K562 (cell line): Measurements from ENCODE around the gene PLCD4. TPM values are rescaled to one million over a fixed set of nuclear protein-coding genes. Genes with fewer than 3 reads are reported as not detected.

Source experiments
- ATAC-seq: fragments of 200-7000 bp; cut with Tn5 transposase; 3 replicates; pipeline ENCODE4 v1.9.1; 2020; ENCODE audit warnings: moderate library complexity
- BruUV-seq: library from RNA; stranded (reverse); fragments of 400-500 nt; replicated peaks from 2 replicates; lab custom pipeline; 2021; lab: Mats Ljungman, UMichigan
- CTCF ChIA-PET: fragments of 300-600 bp; formaldehyde crosslinking; extraction: SDS; loops from one replicate; lab custom pipeline; 2021; ENCODE audit warnings: low intra/inter-chr PET ratio; lab: Yijun Ruan, JAX
- POLR2A ChIA-PET: fragments of 300-600, 350-650 bp; sonication (Branson Sonifier 250); formaldehyde crosslinking; extraction: SDS; loops from one replicate; lab custom pipeline; 2021; ENCODE audit warnings: antibody characterized with exemption, inconsistent platforms; lab: Yijun Ruan, JAX
- DNase-seq, 4 experiments: peaks; one replicate each; pipeline versions ENCODE4 v3.0.0 to v3.0.0-alpha.2; 2011 to 2018; ENCODE audit warnings: low spot score in 3 of 4, mixed read lengths in 3 of 4; ENCODE audit errors: extremely low read depth in 1 of 4
- FAIRE-seq: peaks from 2 replicates; lab custom pipeline; 2011; peaks lifted over from hg19 to GRCh38; lab: Jason Lieb, UNC
- H2AFZ ChIP-seq: 2 replicates; pipeline ENCODE4 v1.6.0; 2011; ENCODE audit warnings: low read depth, low read length, control low read depth, inconsistent platforms
- H3K27ac ChIP-seq: fragments of 200-600 bp; 3 replicates; pipeline ENCODE4 v1.8.0; 2011; ENCODE audit warnings: low read depth, mild to moderate bottlenecking, control low read depth, inconsistent platforms, low read length, moderate library complexity, mixed read lengths; ENCODE audit errors: extremely low read depth
- H3K27me3 ChIP-seq, 2 experiments: fragments of 300-600 bp in 1 of 2; 2 replicates in 1 of 2; 3 replicates in 1 of 2; pipeline versions ENCODE4 v1.6.0 to v1.8.0; 2011; ENCODE audit warnings: inconsistent platforms in 2 of 2, low read length in 2 of 2, mild to moderate bottlenecking in 1 of 2, mixed read lengths in 1 of 2, moderate library complexity in 1 of 2; ENCODE audit not compliant: control insufficient read depth in 2 of 2, insufficient read depth in 2 of 2
- H3K36me3 ChIP-seq: fragments of 300-600 bp; 3 replicates; pipeline ENCODE4 v1.8.0; 2011; ENCODE audit warnings: mild to moderate bottlenecking, low read length, inconsistent platforms; ENCODE audit not compliant: control insufficient read depth, insufficient read depth
- H3K4me1 ChIP-seq, 2 experiments: fragments of 200-600 bp in 1 of 2; replicated peaks in 1 of 2; 2 replicates in 1 of 2; 3 replicates in 1 of 2; pipeline versions ENCODE4 v1.5.1 to v1.8.0; 2011; ENCODE audit warnings: inconsistent platforms in 2 of 2, low read length in 2 of 2, mild to moderate bottlenecking in 1 of 2, mixed read lengths in 1 of 2, moderate library complexity in 1 of 2; ENCODE audit not compliant: control insufficient read depth in 2 of 2, insufficient read depth in 2 of 2
- H3K4me2 ChIP-seq: 2 replicates; pipeline ENCODE4 v1.6.1; 2011; ENCODE audit warnings: low read length, control low read depth, inconsistent platforms, mixed read lengths; ENCODE audit not compliant: insufficient read depth
- H3K4me3 ChIP-seq: fragments of 200-600 bp; sonication (generic), shearing (Covaris generic); 2 replicates; pipeline ENCODE4 v1.5.1; 2016; ENCODE audit warnings: control low read depth, inconsistent platforms
- H3K79me2 ChIP-seq: fragments of 200-600 bp; 3 replicates; pipeline ENCODE4 v1.8.0; 2011; ENCODE audit warnings: low read length, inconsistent platforms; ENCODE audit not compliant: control insufficient read depth, insufficient read depth
- H3K9ac ChIP-seq, 2 experiments: 2 replicates each; pipeline versions ENCODE4 v1.6.0 to v1.6.1; 2011; ENCODE audit warnings: low read depth in 2 of 2, low read length in 2 of 2, control low read depth in 1 of 2, inconsistent platforms in 1 of 2, mild to moderate bottlenecking in 1 of 2, mixed read lengths in 1 of 2; ENCODE audit not compliant: insufficient read depth in 1 of 2
- H3K9me1 ChIP-seq: one replicate; pipeline ENCODE4 v1.6.0; 2011; ENCODE audit warnings: inconsistent platforms, mild to moderate bottlenecking, low read length, moderate library complexity; ENCODE audit not compliant: control insufficient read depth, insufficient read depth
- H3K9me3 ChIP-seq: replicated peaks from 2 replicates; pipeline ENCODE4 v1.5.1; 2011; ENCODE audit warnings: low read depth, low read length, inconsistent platforms; ENCODE audit not compliant: control insufficient read depth, insufficient read depth
- H4K20me1 ChIP-seq: replicated peaks from 2 replicates; pipeline ENCODE4 v1.6.1; 2011; ENCODE audit warnings: low read length, inconsistent platforms, mixed read lengths; ENCODE audit not compliant: control insufficient read depth, insufficient read depth
- CREBBP ChIP-seq: IDR thresholded peaks from one replicate; pipeline ENCODE4 v1.6.1; 2012; ENCODE audit warnings: low read depth, mild to moderate bottlenecking, control low read depth, inconsistent platforms, low read length
- DACH1 ChIP-seq: fragments of 450-650 bp; IDR thresholded peaks from 2 replicates; pipeline ENCODE4 v1.6.1; 2018; ENCODE audit not compliant: partially characterized antibody
- EHMT2 ChIP-seq: fragments of 450-650 bp; IDR thresholded peaks from 2 replicates; pipeline ENCODE4 v1.6.1; 2018; ENCODE audit warnings: antibody characterized with exemption
- ELF1 ChIP-seq: fragments of 200-800 bp; sonication (Bioruptor generic); IDR thresholded peaks from 2 replicates; pipeline ENCODE4 v1.6.1; 2016; ENCODE audit warnings: missing genetic modification characterization, missing compliant biosample characterization
- ELF2 ChIP-seq: fragments of 250-450 bp; sonication (Bioruptor Pico); IDR thresholded peaks from 2 replicates; pipeline ENCODE4 v1.5.0; 2021; ENCODE audit warnings: mild to moderate bottlenecking
- FIP1L1 ChIP-seq: fragments of 200-400 bp; formaldehyde crosslinking; IDR thresholded peaks from 2 replicates; pipeline ENCODE4 v1.6.1; 2018; ENCODE audit warnings: mild to moderate bottlenecking, low read depth, low read length; ENCODE audit not compliant: poor library complexity, severe bottlenecking
- FOXA3 ChIP-seq, 2 experiments: fragments of 450-650 bp in 1 of 2; sonication (generic) in 1 of 2; formaldehyde crosslinking; IDR thresholded peaks in 1 of 2; conservative IDR thresholded peaks in 1 of 2; 2 replicates each; pipeline versions ENCODE4 v1.4.0 to v1.8.0; 2020 to 2022; ENCODE audit warnings: mild to moderate bottlenecking in 2 of 2, missing genetic modification reagents in 1 of 2
- JUND ChIP-seq, 2 experiments: IDR thresholded peaks; 2 replicates in 1 of 2; 3 replicates in 1 of 2; pipeline ENCODE4 v1.6.1; 2011; ENCODE audit warnings: borderline replicate concordance in 2 of 2, low read depth in 2 of 2, low read length in 2 of 2, improper control_type of control experiment in 1 of 2, missing biosample characterization in 1 of 2, missing genetic modification characterization in 1 of 2, missing genetic modification reagents in 1 of 2
- KHSRP ChIP-seq: fragments of 450-650 bp; IDR thresholded peaks from 2 replicates; pipeline ENCODE4 v1.6.1; 2017
- MEF2D ChIP-seq: conservative IDR thresholded peaks from 2 replicates; pipeline ENCODE4 v1.6.1; 2016; ENCODE audit warnings: low read depth, missing genetic modification characterization, missing compliant biosample characterization
- MNT ChIP-seq, 2 experiments: fragments of 450-650 bp; conservative IDR thresholded peaks; 2 replicates each; pipeline ENCODE4 v1.6.1; 2017; ENCODE audit warnings: mild to moderate bottlenecking in 2 of 2, moderate library complexity in 2 of 2
- PHF21A ChIP-seq: fragments of 450-650 bp; IDR thresholded peaks from 2 replicates; pipeline ENCODE4 v1.6.1; 2017; ENCODE audit warnings: low read depth, borderline replicate concordance
- SIRT6 ChIP-seq: IDR thresholded peaks from one replicate; pipeline ENCODE4 v1.6.1; 2012; ENCODE audit warnings: low read depth, mild to moderate bottlenecking, control low read depth, inconsistent platforms, low read length, moderate library complexity
- SMARCC2 ChIP-seq: fragments of 450-650 bp; IDR thresholded peaks from 2 replicates; pipeline ENCODE4 v1.6.1; 2017; ENCODE audit warnings: antibody characterized with exemption, moderate library complexity, mild to moderate bottlenecking, low read depth
- SP1 ChIP-seq: sonication (generic); formaldehyde crosslinking; IDR thresholded peaks from 2 replicates; pipeline ENCODE4 v1.8.1; 2022; ENCODE audit warnings: mild to moderate bottlenecking, missing genetic modification reagents
- SPI1 ChIP-seq: IDR thresholded peaks from 2 replicates; pipeline ENCODE4 v1.6.1; 2011; ENCODE audit warnings: low read depth, low read length, control low read depth, borderline replicate concordance
- ZC3H8 ChIP-seq: fragments of 450-650 bp; IDR thresholded peaks from 2 replicates; pipeline ENCODE4 v1.6.1; 2017
- ZNF143 ChIP-seq: sonication (generic); formaldehyde crosslinking; IDR thresholded peaks from 2 replicates; pipeline ENCODE4 v1.9.0; 2022; ENCODE audit warnings: mild to moderate bottlenecking, missing genetic modification reagents
- ZNF3 ChIP-seq: fragments of 250-450 bp; sonication (Bioruptor Pico); IDR thresholded peaks from 2 replicates; pipeline ENCODE4 v1.5.0; 2021; ENCODE audit warnings: mild to moderate bottlenecking, moderate library complexity
- ZNF354B ChIP-seq: fragments of 250-450 bp; sonication (Bioruptor Pico); IDR thresholded peaks from 2 replicates; pipeline ENCODE4 v1.4.0; 2020
- ZNF41 ChIP-seq: fragments of 250-450 bp; sonication (Bioruptor Pico); conservative IDR thresholded peaks from 2 replicates; pipeline ENCODE4 v1.4.0; 2020; ENCODE audit warnings: mild to moderate bottlenecking
- ZNF507 ChIP-seq: conservative IDR thresholded peaks from 2 replicates; pipeline ENCODE4 v1.6.1; 2017; ENCODE audit warnings: missing genetic modification characterization, missing compliant biosample characterization
- WGBS: fragments of 100-300 bp; shearing (Covaris generic); methylation state at CpG from one replicate; pipeline ENCODE4 v1.1.6; 2016; ENCODE audit warnings: low coverage, mixed read lengths; ENCODE audit not compliant: insufficient coverage; ENCODE audit errors: missing lambda C conversion rate; 5-methylcytosine and 5-hydroxymethylcytosine counted together
- in situ Hi-C: fragments of 300-500 bp; cut with MboI; formaldehyde crosslinking; loops from 4 replicates; pipeline ENCODE4 v1.15.0; 2018; ENCODE audit warnings: inconsistent platforms, mixed read lengths
- intact Hi-C: fragments of 100-400 bp; cut with micrococcal nuclease; formaldehyde crosslinking; loops from 2 replicates; pipeline ENCODE4 v1.14.2; 2022
- polyA plus RNA-seq, 8 experiments: library from polyadenylated mRNA; depleted of rRNA in 4 of 8; stranded (reverse) in 5 of 8; unstranded in 3 of 8; fragments of >200 nt; fragmentation: Nextera tagmentation in 2 of 8; fragmentation: Illumina TruSeq in 1 of 8; extraction: Ambion mirVana in 2 of 8; extraction: Trizol in 1 of 8; gene quantifications; 2 replicates each; pipeline versions ENCODE4 v1.2.1 to v1.2.3, GENCODE V29; 2011 to 2014; ENCODE audit warnings: inconsistent platforms in 1 of 8, missing spikeins in 1 of 8
- total RNA-seq, 7 experiments: library from RNA; depleted of rRNA in 6 of 7; stranded (reverse); fragments of >200 nt in 6 of 7; fragmentation: Illumina TruSeq in 2 of 7; extraction: Trizol in 2 of 7; gene quantifications; 2 replicates each; pipeline versions ENCODE4 v1.2.1 to v1.2.3, GENCODE V29; 2011 to 2021; ENCODE audit warnings: low replicate concordance in 1 of 7
- TF ChIP-seq, protein P1 (sequence below): fragments of 450-650 bp; IDR thresholded peaks from 2 replicates; pipeline ENCODE4 v1.6.1; 2016

The PLCD4 gene
- total and polyA plus RNA-seq, 9 of the 15 experiments (the other 6 are each of a cell fraction or from before 2014, with no cell fraction given), result 0.13 to 0.38 TPM; not detected in 7

DNA sequence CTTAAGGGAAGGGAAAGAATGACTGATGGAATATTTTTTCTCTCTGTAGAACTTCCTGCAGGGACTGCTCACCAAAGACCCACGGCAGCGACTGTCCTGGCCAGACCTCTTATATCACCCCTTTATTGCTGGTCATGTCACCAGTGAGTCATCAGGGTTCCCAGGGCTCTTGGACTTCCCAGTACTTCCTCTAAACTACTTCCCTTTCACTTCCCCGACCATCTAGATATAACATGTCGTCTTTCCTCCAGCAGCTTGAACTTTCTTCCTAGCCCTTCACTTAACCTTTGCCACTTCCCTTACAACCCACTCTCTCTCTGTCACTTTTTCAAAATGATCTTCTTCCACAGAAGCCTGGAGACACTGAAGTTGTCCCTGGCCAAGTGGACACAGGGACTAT lies 71.4 kb downstream of the PLCD4 start:
- FAIRE-seq, result peak; percentile 75
- H2AFZ ChIP-seq, result peak overlapping the region; percentile 73
- TF ChIP-seq ZNF41 (CRISPR knock-in tag) (no peak), MNT (conservative IDR thresholded peaks at IDR 0.05) (no peak), ZC3H8 (no peak), DACH1 (no peak), KHSRP (no peak), ELF1 (no peak), JUND (IDR thresholded peaks at IDR 0.05; ENCODE audit: borderline replicate concordance, low read depth, low read length) (peak; percentile 92), JUND (tag; IDR thresholded peaks at IDR 0.05; ENCODE audit: borderline replicate concordance, low read depth, low read length) (peak; percentile 87; the same call in 2 of the 3 replicates), SMARCC2 (peak; percentile 38; the same call in 1 of the 2 replicates), ZNF143 (no peak), SIRT6 (no peak), SPI1 (peak; percentile 46; the same call in 1 of the 2 replicates), ZNF3 (CRISPR knock-in tag) (no peak), PHF21A (no peak), ELF2 (no peak), EHMT2 (peak; percentile 83; the same call in 1 of the 2 replicates), ZNF354B (no peak), FIP1L1 (no peak), FOXA3 (CRISPR knock-in tag; conservative IDR thresholded peaks at IDR 0.05 in 1 of 2, IDR thresholded peaks at IDR 0.05 in 1 of 2) (no peak), SP1 (CRISPR knock-in tag) (no peak), ZNF507 (tag) (no peak), MEF2D (tag) (no peak), CREBBP (no peak)
- TF ChIP-seq, protein P1, sequence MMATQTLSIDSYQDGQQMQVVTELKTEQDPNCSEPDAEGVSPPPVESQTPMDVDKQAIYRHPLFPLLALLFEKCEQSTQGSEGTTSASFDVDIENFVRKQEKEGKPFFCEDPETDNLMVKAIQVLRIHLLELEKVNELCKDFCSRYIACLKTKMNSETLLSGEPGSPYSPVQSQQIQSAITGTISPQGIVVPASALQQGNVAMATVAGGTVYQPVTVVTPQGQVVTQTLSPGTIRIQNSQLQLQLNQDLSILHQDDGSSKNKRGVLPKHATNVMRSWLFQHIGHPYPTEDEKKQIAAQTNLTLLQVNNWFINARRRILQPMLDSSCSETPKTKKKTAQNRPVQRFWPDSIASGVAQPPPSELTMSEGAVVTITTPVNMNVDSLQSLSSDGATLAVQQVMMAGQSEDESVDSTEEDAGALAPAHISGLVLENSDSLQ, result peak; percentile 24; the same call in 1 of the 2 replicates

More for the DNA sequence above, 71.4 kb downstream of the PLCD4 start:
- DNase-seq (peak; percentile 24 to 61 (median 38)), ATAC-seq (peak; percentile 77)
- intact Hi-C loops, result no loop called here
- H3K27ac ChIP-seq, result peak overlapping the region; percentile 32; the same call in 2 of the 3 replicates
- no peaks in the 10 kb centered on the region for H4K20me1 ChIP-seq
- no peaks in the 10 kb centered on the region for H3K9me1 ChIP-seq
- H3K4me3 ChIP-seq, result no peak overlapping the region
- peaks cover 6 to 12% of the 10 kb centered on the region in 2 experiments; a peak in 3 of 5 replicates for H3K4me1 ChIP-seq
- in situ Hi-C loops, result no loop called here
- no peaks in the 10 kb centered on the region for H3K36me3 ChIP-seq
- ChIA-PET POLR2A (interaction anchor here (0.9 kb wide), 1 partner anchor 20 kb away, joined by 3 read pairs; the partner anchor contains the start of genes BCS1L and ZNF142), CTCF (no interaction called here)
- peak overlapping the region; percentile 21; the same call in 1 of the 2 replicates for H3K4me2 ChIP-seq
- BruUV-seq, result no TSS peak
- peak overlapping the region in 1 of 2 experiments; percentile 8; a peak in 1 of 4 replicates for H3K9ac ChIP-seq
- H3K27me3 ChIP-seq, result no peaks in the 10 kb centered on the region
- WGBS, result 8% methylated on average over 4 of the region's 4 CpGs
- H3K79me2 ChIP-seq, result no peaks in the 10 kb centered on the region
- H3K9me3 ChIP-seq, result no peaks in the 10 kb centered on the region
